ENCODE results near the gene LRRC56.

The LRRC56 gene

GRCh38 chr11:562046-562645 lies 24.8 kb downstream of the LRRC56 start:
- no peak overlapping the region for H2BK5ac ChIP-seq (ENCODE audit: low read length)
- H3K27me3 ChIP-seq (ENCODE audit: control insufficient read depth in 3 of 3, insufficient read depth in 3 of 3, low read depth in 1 of 3, low read length in 3 of 3) = peaks cover under 1 to 35% (median 12%) of the 10 kb centered on the region in 3 experiments
- no peak overlapping the region for H4K91ac ChIP-seq (ENCODE audit: low read depth, low read length, poor library complexity)
- H3K27ac ChIP-seq (replicated peaks; ENCODE audit: low read length) = no peak overlapping the region
- no peak overlapping the region for H2BK120ac ChIP-seq (ENCODE audit: low read depth, low read length)
- peaks cover 0 to under 1% of the 10 kb centered on the region in 2 donors for H3K9me3 ChIP-seq (replicated peaks in 1 of 2; ENCODE audit: control insufficient read depth in 2 of 2, insufficient read depth in 1 of 2, low read depth in 1 of 2, low read length in 2 of 2)
- peak overlapping the region; percentile 43 for H3K23ac ChIP-seq (ENCODE audit: low read depth, low read length, poor library complexity)
- H2BK15ac ChIP-seq (ENCODE audit: low read length) = no peak overlapping the region
- H3K4me2 ChIP-seq (ENCODE audit: insufficient read depth, low read length, poor library complexity, severe bottlenecking) = no peak overlapping the region
- peaks cover 17 to 21% of the 10 kb centered on the region in 2 donors for H3K4me1 ChIP-seq (ENCODE audit: control insufficient read depth in 2 of 2, insufficient read depth in 1 of 2, low read depth in 1 of 2, low read length in 2 of 2)
- DNase-seq (ENCODE audit: low spot score) = no peak
- peak overlapping the region; percentile 68 for H2AK5ac ChIP-seq (ENCODE audit: low read depth, low read length)
- peak overlapping the region; percentile 10 for H2BK12ac ChIP-seq (ENCODE audit: low read length)
- H3K79me1 ChIP-seq (ENCODE audit: low read depth, low read length) = peaks cover 16% of the 10 kb centered on the region
- H3K4ac ChIP-seq (ENCODE audit: low read length) = no peak overlapping the region
- peak overlapping the region in 1 of 2 donors; percentile 70 for H3K4me3 ChIP-seq (ENCODE audit: low read length in 2 of 2)
- peaks cover 4% of the 10 kb centered on the region in 2 donors for H3K36me3 ChIP-seq (replicated peaks in 1 of 2; ENCODE audit: control insufficient read depth in 2 of 2, insufficient read depth in 2 of 2, low read length in 2 of 2)
- H3K14ac ChIP-seq (ENCODE audit: low read length) = no peak overlapping the region
- no peak overlapping the region for H2AFZ ChIP-seq (ENCODE audit: low read length)
- H3K18ac ChIP-seq (ENCODE audit: low read length) = no peak overlapping the region
- WGBS, 2 donors (ENCODE audit: extremely low coverage in 2 of 2, insufficient read length in 2 of 2, insufficient replicate concordance in 1 of 2) = no CpG with 5 or more reads among the region's 29 CpGs
- H4K8ac ChIP-seq (ENCODE audit: low read depth, low read length) = no peak overlapping the region
- peak overlapping the region; percentile 84 for H3K9ac ChIP-seq (ENCODE audit: low read depth, low read length, poor library complexity)

GRCh38 chr11:563066-563811 lies 25.9 kb downstream of the LRRC56 start:
- Histone ChIP-seq H4K91ac (ENCODE audit: low read depth, low read length, poor library complexity) (no peak overlapping the region), H3K14ac (ENCODE audit: low read length) (no peak overlapping the region), H2BK120ac (ENCODE audit: low read depth, low read length) (no peak overlapping the region), H2BK15ac (ENCODE audit: low read length) (no peak overlapping the region), H2BK12ac (ENCODE audit: low read length) (peak overlapping the region; percentile 41), H2BK5ac (ENCODE audit: low read length) (peak overlapping the region; percentile 66), H3K4me3 (ENCODE audit: low read length in 2 of 2) (no peak overlapping the region), H3K18ac (ENCODE audit: low read length) (no peak overlapping the region), H3K79me1 (ENCODE audit: low read depth, low read length) (peaks cover 19% of the 10 kb centered on the region), H3K9me3 (replicated peaks in 1 of 2; ENCODE audit: control insufficient read depth in 2 of 2, insufficient read depth in 1 of 2, low read depth in 1 of 2, low read length in 2 of 2) (no peaks in the 10 kb centered on the region), H3K36me3 (replicated peaks in 1 of 2; ENCODE audit: control insufficient read depth in 2 of 2, insufficient read depth in 2 of 2, low read length in 2 of 2) (peaks cover 4 to 5% of the 10 kb centered on the region in 2 donors), H2AK5ac (ENCODE audit: low read depth, low read length) (peak overlapping the region; percentile 21), H3K27ac (replicated peaks; ENCODE audit: low read length) (no peak overlapping the region), H3K23ac (ENCODE audit: low read depth, low read length, poor library complexity) (peak overlapping the region; percentile 73), H3K27me3 (ENCODE audit: control insufficient read depth in 3 of 3, insufficient read depth in 3 of 3, low read depth in 1 of 3, low read length in 3 of 3) (peaks cover 0 to 24% (median under 1%) of the 10 kb centered on the region in 3 experiments), H2AFZ (ENCODE audit: low read length) (no peak overlapping the region), H3K4ac (ENCODE audit: low read length) (no peak overlapping the region), H3K4me2 (ENCODE audit: insufficient read depth, low read length, poor library complexity, severe bottlenecking) (no peak overlapping the region), H3K9ac (ENCODE audit: low read depth, low read length, poor library complexity) (no peak overlapping the region), H4K8ac (ENCODE audit: low read depth, low read length) (peak overlapping the region; percentile 17), H3K4me1 (ENCODE audit: control insufficient read depth in 2 of 2, insufficient read depth in 1 of 2, low read depth in 1 of 2, low read length in 2 of 2) (peaks cover 23 to 28% of the 10 kb centered on the region in 2 donors)
- WGBS, 2 donors (ENCODE audit: extremely low coverage in 2 of 2, insufficient read length in 2 of 2, insufficient replicate concordance in 1 of 2) = no CpG with 5 or more reads among the region's 18 CpGs
- DNase-seq (ENCODE audit: low spot score) = no peak

- H3K27ac ChIP-seq (replicated peaks; ENCODE audit: low read length) = no peak overlapping the region
- H3K14ac ChIP-seq (ENCODE audit: low read length) = no peak overlapping the region
- H4K91ac ChIP-seq (ENCODE audit: low read depth, low read length, poor library complexity) = no peak overlapping the region
- H3K9ac ChIP-seq (ENCODE audit: low read depth, low read length, poor library complexity) = peak overlapping the region; percentile 44
- H4K8ac ChIP-seq (ENCODE audit: low read depth, low read length) = no peak overlapping the region
- no peak overlapping the region for H3K4me3 ChIP-seq (ENCODE audit: low read length in 2 of 2)
- DNase-seq (ENCODE audit: low spot score) = no peak
- no peak overlapping the region for H2AFZ ChIP-seq (ENCODE audit: low read length)
- H3K36me3 ChIP-seq (replicated peaks in 1 of 2; ENCODE audit: control insufficient read depth in 2 of 2, insufficient read depth in 2 of 2, low read length in 2 of 2) = peaks cover 4 to 5% of the 10 kb centered on the region in 2 donors
- H3K23ac ChIP-seq (ENCODE audit: low read depth, low read length, poor library complexity) = peak overlapping the region; percentile 73
- no peak overlapping the region for H2BK15ac ChIP-seq (ENCODE audit: low read length)
- H3K27me3 ChIP-seq (ENCODE audit: control insufficient read depth in 3 of 3, insufficient read depth in 3 of 3, low read depth in 1 of 3, low read length in 3 of 3) = peaks cover 0 to 16% (median 0%) of the 10 kb centered on the region in 3 experiments
- no peak overlapping the region for H3K18ac ChIP-seq (ENCODE audit: low read length)
- H3K4me1 ChIP-seq (ENCODE audit: control insufficient read depth in 2 of 2, insufficient read depth in 1 of 2, low read depth in 1 of 2, low read length in 2 of 2) = peaks cover 24 to 30% of the 10 kb centered on the region in 2 donors
- peaks cover 18% of the 10 kb centered on the region for H3K79me1 ChIP-seq (ENCODE audit: low read depth, low read length)
- peak overlapping the region; percentile 41 for H2BK12ac ChIP-seq (ENCODE audit: low read length)
- no peak overlapping the region for H2AK5ac ChIP-seq (ENCODE audit: low read depth, low read length)
- H2BK120ac ChIP-seq (ENCODE audit: low read depth, low read length) = no peak overlapping the region
- no CpG with 5 or more reads among the region's 12 CpGs for WGBS, 2 donors (ENCODE audit: extremely low coverage in 2 of 2, insufficient read length in 2 of 2, insufficient replicate concordance in 1 of 2)
- peak overlapping the region; percentile 66 for H2BK5ac ChIP-seq (ENCODE audit: low read length)
- no peak overlapping the region for H3K4ac ChIP-seq (ENCODE audit: low read length)
- H3K9me3 ChIP-seq (replicated peaks in 1 of 2; ENCODE audit: control insufficient read depth in 2 of 2, insufficient read depth in 1 of 2, low read depth in 1 of 2, low read length in 2 of 2) = no peaks in the 10 kb centered on the region
- H3K4me2 ChIP-seq (ENCODE audit: insufficient read depth, low read length, poor library complexity, severe bottlenecking) = no peak overlapping the region
Measured at GRCh38 chr11:563812-564578, 26.7 kb downstream of the LRRC56 start.

All from neuronal stem cell (in vitro differentiated cells).